ENCODE data around the gene TRIP13.

Gene TRIP13

GRCh38 chr5:958701-959571 lies 66.3 kb downstream of the TRIP13 start:
- Histone ChIP-seq H3K79me2 (no peaks in the 10 kb centered on the region), H3K9ac (no peak overlapping the region), H3K4me1 (no peaks in the 10 kb centered on the region), H3K9me3 (ENCODE audit: control insufficient read depth, low read length) (no peaks in the 10 kb centered on the region), H3K36me3 (ENCODE audit: control insufficient read depth, insufficient read depth, low read length) (no peaks in the 10 kb centered on the region), H3K27ac (no peak overlapping the region), H3K4me2 (ENCODE audit: low read length) (no peak overlapping the region), H3K27me3 (ENCODE audit: control insufficient read depth, insufficient read depth, low read length) (no peaks in the 10 kb centered on the region), H3K4me3 (ENCODE audit: low read depth, low read length) (no peak overlapping the region), H2AFZ (no peak overlapping the region)
- TF ChIP-seq, protein P1, sequence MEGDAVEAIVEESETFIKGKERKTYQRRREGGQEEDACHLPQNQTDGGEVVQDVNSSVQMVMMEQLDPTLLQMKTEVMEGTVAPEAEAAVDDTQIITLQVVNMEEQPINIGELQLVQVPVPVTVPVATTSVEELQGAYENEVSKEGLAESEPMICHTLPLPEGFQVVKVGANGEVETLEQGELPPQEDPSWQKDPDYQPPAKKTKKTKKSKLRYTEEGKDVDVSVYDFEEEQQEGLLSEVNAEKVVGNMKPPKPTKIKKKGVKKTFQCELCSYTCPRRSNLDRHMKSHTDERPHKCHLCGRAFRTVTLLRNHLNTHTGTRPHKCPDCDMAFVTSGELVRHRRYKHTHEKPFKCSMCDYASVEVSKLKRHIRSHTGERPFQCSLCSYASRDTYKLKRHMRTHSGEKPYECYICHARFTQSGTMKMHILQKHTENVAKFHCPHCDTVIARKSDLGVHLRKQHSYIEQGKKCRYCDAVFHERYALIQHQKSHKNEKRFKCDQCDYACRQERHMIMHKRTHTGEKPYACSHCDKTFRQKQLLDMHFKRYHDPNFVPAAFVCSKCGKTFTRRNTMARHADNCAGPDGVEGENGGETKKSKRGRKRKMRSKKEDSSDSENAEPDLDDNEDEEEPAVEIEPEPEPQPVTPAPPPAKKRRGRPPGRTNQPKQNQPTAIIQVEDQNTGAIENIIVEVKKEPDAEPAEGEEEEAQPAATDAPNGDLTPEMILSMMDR (IDR thresholded peaks at IDR 0.05): no peak

GRCh38 chr5:959581-960531 lies 67.2 kb downstream of the TRIP13 start:
- H3K4me1 ChIP-seq: no peaks in the 10 kb centered on the region
- no peaks in the 10 kb centered on the region for H3K27me3 ChIP-seq (ENCODE audit: control insufficient read depth, insufficient read depth, low read length)

GRCh38 chr5:960551-960950 lies 67.9 kb downstream of the TRIP13 start:
- Histone ChIP-seq H3K36me3 (ENCODE audit: control insufficient read depth, insufficient read depth, low read length) (no peaks in the 10 kb centered on the region), H3K4me2 (ENCODE audit: low read length) (no peak overlapping the region), H3K9ac (no peak overlapping the region), H3K79me2 (no peaks in the 10 kb centered on the region), H3K27me3 (ENCODE audit: control insufficient read depth, insufficient read depth, low read length) (no peaks in the 10 kb centered on the region), H3K27ac (no peak overlapping the region), H3K9me3 (ENCODE audit: control insufficient read depth, low read length) (no peaks in the 10 kb centered on the region), H2AFZ (no peak overlapping the region), H3K4me3 (ENCODE audit: low read depth, low read length) (no peak overlapping the region), H3K4me1 (no peaks in the 10 kb centered on the region)
- TF ChIP-seq, protein P1 (IDR thresholded peaks at IDR 0.05): no peak

More at GRCh38 chr5:959581-960531, 67.2 kb downstream of the TRIP13 start:
- Histone ChIP-seq H3K4me3 (ENCODE audit: low read depth, low read length) (no peak overlapping the region), H3K79me2 (no peaks in the 10 kb centered on the region), H3K9me3 (ENCODE audit: control insufficient read depth, low read length) (no peaks in the 10 kb centered on the region), H3K36me3 (ENCODE audit: control insufficient read depth, insufficient read depth, low read length) (no peaks in the 10 kb centered on the region), H3K27ac (no peak overlapping the region), H3K4me2 (ENCODE audit: low read length) (no peak overlapping the region), H3K9ac (no peak overlapping the region), H2AFZ (no peak overlapping the region)
- TF ChIP-seq, protein P1 (IDR thresholded peaks at IDR 0.05): no peak

DNA sequence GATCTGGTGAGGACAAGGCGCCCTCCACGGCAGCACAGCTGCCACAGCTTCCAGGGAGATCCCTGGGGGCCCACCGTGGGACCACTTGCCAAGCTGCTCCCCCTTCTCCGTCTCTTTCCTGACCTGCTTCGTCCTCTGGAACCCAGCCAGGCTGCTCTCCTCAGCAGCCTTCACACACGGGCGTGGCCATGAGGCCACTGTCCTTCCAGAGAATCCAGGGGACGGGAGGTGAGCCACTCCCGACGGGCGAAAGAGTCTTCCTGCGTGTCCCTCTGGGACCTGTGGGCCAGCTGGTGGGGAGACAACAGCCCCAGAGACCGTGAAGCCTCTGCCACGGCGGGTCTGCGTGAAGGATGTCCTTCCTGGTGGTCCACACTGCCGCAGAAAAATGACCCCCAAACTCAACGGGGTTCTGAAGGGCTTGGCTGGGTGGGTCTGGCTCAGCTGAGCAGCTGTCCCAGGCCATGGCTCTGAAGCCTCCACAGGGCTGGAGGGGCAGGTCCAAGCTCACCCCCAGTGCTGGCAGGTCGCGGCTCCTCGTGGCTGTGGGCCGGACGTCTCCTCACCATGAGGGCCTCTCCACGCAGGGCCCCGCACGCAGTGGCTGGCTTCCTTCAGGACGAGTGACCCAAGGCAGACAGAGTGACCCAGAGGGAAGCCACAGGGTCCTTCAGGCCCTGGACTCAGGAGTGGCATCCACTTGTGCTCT lies 68.5 kb downstream of the TRIP13 start:
- TF ChIP-seq, protein P1 (IDR thresholded peaks at IDR 0.05): no peak

More for the DNA sequence above, 68.5 kb downstream of the TRIP13 start:
- Histone ChIP-seq H3K9ac (no peak overlapping the region), H3K4me2 (ENCODE audit: low read length) (no peak overlapping the region), H3K4me1 (no peaks in the 10 kb centered on the region), H2AFZ (no peak overlapping the region), H3K79me2 (no peaks in the 10 kb centered on the region), H3K36me3 (ENCODE audit: control insufficient read depth, insufficient read depth, low read length) (no peaks in the 10 kb centered on the region), H3K27ac (no peak overlapping the region), H3K27me3 (ENCODE audit: control insufficient read depth, insufficient read depth, low read length) (no peaks in the 10 kb centered on the region), H3K9me3 (ENCODE audit: control insufficient read depth, low read length) (no peaks in the 10 kb centered on the region), H3K4me3 (ENCODE audit: low read depth, low read length) (no peak overlapping the region)

Data from parathyroid adenoma (tissue), 2 donors.